HG03520 (cell line): Measurements from ENCODE around the gene SLCO3A1.

ENCODE experiments used
- ATAC-seq: cut with Tn5 transposase; IDR thresholded peaks from one replicate; pipeline ENCODE4 v1.9.1; 2021; ENCODE audit warnings: mild to moderate bottlenecking, moderate library complexity; ENCODE audit not compliant: unreplicated experiment

SLCO3A1 gene

DNA sequence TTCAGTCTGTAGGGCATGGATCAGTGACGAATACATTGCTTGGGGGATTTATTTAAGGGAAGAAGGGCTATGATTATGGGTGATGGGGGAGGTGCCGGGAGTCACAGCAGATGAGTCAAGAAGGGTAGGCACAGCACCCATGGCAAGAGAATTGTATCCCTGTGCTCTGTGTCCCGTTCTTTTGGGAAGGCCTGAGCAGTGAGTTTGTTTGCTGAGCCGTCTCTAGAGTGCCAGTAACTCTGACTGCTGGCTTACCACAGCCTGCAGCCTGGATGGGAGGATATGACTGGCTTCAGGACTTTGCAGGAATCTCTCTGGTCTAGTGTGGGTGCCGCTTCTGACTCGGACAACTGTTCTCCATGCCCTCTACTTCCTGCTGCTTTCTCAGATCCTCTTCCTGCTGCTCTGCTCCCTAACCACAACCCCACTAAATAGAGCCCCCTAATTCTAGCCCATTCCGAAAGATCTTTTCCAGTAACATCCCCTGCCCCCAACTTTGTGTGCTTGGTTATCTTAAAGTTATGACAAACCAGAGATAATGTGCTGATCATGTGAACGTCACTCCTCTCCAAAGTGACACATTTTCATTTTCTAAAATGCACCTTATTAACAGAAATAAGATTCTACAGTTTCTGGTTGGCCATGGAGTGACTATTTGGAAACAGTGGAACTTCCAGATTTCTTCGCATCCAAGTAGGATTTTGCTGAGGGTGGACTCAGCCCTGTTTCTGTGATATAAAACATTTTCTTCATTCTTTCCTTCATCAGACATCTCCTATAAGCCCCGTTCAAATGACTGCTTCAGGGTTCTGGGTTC is 239.0 kb downstream of the SLCO3A1 start:
- ATAC-seq, result no peak

DNA sequence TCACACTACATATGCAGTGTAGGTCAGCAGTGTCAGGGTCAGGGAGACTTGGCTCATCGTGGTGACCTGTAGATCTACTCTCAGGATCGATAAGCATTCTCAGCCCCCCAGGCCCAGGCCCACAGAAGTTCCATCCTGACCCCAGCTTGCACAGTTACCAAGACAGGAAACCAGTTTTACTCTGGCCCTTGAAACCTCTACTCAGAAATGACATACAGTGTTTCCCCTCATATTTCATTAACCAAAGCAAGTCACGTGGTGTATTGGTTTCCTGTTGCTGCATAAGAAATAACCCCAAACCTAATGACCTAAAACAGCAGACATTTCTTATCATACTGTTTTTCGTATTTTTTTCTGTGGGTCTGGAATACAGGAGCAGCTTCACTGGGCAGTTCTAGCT is 242.2 kb downstream of the SLCO3A1 start:
- peak; percentile 63 for ATAC-seq

DNA sequence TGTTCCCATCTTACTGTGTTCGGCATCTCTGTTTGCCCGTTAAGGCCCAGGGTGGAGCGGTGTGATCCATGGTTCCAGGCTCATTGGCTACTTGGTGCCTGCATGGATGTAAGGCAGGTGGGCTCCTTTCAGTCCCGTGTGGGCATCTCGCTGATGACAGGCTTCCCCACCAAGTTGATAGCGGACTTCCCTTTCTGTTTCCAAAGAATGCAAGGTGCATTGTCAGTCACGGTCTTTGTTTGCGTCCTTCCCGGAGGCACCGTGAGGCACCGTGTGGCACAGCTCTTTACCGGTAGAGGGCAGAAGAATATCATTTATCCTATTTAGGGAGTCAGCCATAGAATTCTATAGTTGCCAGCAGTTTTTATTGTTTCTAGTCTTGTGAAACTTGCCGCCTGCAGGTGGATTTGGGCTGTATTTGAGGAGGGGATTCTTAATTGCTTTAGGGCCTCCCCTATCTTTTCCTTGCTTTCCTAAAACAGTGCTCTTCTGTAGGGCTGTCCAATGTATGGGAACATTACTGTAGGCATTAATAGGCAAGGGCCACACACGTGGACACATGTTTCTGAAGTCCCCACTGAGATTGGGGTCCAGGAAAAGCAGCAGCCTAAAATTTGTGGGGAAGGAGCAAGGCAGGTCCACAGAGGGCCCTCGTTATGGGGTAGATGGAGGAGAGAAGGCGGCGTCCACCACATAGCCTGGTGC is 244.1 kb downstream of the SLCO3A1 start:
- ATAC-seq, result peak; percentile 59

DNA sequence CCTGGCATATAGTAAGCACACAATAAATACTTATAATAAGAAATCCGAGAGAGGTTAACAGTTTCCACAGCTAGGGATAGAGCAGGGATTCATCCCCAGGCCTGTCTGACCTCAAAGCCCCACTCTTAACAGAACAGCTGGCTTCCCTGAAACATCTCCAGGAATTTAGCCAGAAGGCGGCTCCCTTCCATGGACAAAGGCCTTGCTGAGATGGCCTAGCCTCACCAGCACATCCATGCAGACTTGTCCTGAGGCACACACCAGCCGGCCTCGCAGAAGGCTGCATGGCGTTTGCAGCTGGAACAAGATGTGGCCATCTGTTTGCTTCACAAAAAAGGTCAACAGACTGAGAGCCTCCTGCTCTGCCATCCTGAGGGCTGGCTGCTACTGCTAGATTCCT is 245.4 kb downstream of the SLCO3A1 start:
- no peak for ATAC-seq

DNA sequence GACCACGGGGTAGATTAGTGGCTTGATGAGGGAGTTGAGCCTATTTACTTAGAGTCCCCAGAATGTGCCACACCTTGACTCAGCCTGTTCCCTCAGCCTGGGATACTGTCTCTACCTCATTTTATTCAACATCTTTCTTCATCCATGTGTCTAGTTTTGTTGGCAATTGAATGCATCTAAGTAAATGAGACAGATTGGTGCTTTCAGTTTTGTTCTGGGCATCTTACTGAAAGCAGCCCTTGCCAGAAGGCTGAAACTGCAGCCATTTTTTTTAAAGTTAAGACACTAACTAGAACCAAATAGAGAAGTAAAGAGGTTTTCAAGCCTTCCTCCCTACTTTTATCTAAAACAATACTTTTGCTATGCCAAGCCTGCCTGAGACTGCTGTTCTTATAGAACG is 246.8 kb downstream of the SLCO3A1 start:
- ATAC-seq, result no peak

DNA sequence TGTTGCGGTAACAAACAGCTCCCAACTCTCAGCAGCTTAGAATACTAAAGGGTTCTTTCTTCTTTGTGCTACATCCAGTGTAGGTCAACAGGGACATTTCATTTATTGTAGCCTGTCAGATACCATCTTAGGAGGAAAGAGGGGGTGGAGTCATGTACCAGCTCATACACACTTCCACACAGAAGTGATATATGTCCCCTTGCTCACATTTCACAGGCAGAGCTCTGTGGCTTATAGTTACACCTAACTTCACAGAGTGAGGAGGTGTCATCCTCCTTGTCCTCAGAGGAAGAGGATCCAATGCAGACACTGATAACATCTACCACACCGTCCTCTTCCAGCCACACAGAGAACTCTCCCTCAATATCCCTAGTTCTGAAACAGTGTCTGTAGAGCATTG is 247.2 kb downstream of the SLCO3A1 start:
- ATAC-seq, result no peak

DNA sequence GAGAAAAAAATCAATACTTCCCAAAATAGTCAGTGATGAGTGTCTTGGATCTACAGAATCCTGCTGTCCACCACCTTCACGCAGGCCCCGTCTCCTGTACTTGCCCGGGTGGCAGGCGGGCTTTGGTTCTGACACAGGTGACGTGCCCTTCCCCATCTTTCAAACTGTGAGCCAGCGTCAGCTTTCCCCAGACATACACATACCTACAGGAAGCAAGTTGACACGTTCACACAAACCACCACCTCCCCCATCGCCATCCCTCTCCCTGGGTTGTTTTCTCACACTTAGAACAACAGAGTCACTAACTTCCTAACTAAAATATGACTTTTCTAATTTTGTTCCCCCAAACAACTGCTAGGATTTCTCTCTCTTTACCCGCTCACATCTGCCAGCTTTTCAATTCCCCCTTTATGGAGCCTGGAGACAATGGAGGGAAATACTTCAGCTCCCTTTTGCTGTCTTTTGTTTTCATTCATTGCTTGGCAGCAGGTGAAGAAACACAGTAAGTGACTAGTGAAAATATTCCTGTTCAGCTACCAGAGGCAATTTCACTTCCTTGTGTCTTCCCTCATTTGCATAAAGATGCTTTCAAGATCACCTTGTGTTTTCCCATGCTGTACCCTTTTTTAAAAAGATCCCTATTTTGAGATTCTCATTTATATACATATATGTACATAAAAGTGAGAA is 248.3 kb downstream of the SLCO3A1 start:
- ATAC-seq, result peak; percentile 41

DNA sequence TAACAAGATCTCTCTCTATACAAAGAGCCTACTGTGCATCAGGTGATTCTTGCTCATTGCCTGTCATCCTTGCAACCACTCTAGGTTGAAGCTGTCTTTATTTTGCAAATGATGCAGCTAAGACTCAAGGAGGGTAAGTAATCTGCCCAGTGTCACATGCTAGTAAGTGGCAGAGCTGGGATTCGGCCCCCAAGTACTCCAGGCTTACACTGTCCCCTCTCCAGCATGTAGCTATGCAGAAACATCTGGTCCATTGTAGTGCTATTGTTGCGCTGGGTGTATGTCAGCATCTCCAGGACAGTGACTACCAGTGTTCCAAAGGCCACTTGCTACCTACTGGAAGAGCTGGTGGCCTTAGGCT is 248.9 kb downstream of the SLCO3A1 start:
- ATAC-seq, result no peak

DNA sequence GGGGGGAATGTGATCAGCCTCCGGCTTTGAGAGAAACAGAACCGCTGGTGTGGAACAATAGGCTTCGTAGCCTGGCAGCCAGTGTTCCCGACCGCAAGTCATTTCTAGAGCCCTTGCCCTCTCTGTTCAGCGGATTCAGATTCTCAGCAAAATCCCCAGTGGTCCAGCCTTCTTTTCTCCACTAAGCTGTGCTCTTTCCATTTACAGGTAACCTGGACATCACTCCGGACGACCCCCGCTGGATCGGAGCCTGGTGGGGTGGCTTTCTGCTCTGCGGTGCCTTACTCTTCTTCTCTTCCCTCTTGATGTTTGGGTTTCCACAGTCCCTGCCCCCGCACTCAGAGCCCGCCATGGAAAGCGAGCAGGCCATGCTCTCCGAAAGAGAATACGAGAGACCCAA is 250.6 kb downstream of the SLCO3A1 start:
- ATAC-seq, result no peak

DNA sequence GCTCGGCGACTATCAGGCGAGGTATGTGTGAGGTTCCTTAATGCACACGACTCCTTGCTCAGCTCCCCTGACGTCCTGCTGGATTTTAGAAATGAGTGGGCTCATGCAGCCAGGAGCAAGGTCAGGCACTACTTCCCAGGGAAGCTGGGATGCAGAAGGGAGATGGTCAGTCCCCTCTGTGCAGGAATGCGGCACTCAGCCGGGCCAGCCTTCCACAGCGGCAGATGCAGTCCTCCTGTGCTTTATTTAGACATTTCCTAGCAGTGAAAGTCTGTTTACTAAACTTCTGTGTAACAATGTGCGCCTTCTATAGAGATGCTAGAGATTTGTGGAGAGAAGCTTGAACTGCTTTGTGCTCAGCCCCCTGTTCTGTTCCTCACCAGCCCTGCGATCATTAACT is 252.1 kb downstream of the SLCO3A1 start:
- no peak for ATAC-seq

DNA sequence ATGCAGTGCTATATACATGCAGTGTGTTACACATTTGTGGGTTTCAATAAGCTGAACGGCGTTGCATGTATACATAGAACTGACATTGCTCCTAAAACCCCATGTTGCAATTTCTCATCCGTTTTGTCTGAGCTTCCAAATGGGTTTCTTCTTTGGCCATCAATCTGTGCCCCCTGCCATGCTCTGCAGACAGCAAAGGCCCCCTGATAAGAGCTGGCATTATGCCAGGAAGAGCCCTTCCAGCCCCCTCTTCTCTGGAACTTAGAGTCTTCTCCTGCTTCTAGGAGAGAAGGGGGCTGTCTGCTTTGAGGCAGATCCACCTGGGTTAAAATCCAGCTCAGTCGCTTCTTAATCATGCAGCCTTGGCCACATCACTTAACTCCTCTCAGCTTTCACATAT is 254.0 kb downstream of the SLCO3A1 start:
- no peak for ATAC-seq

DNA sequence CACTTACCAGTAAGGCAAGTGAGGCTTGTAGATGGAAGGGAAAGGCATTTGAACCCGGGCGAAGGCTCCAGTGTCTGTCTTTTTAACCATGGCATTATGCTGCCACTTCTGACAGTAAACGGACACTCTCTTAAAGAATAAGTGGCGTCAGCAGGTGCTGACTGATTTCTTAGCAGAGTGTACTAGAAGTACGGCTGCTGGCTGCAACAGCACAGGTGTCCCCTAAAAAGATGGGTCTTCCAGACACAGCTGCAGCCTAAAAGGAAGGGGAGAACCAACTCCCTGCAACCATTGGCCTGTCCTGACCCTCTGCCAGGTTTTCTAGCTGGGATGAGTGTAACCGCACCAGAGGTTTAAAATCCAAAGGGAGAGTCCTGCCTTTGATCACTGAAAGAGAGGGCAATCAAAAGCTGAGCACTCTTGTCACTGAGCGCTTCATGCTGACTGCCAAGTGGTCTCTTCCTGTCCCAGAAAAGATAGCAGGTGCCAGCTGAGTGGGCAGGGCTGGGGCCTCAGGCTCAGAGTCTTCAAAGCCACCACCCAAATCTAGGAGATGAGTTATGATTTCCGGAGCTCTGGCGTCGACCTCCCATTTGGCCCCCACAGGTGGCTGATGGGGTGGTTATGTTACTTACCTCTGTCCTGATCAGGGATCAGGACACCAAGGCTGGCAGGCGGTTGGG is 255.8 kb downstream of the SLCO3A1 start:
- no peak for ATAC-seq

DNA sequence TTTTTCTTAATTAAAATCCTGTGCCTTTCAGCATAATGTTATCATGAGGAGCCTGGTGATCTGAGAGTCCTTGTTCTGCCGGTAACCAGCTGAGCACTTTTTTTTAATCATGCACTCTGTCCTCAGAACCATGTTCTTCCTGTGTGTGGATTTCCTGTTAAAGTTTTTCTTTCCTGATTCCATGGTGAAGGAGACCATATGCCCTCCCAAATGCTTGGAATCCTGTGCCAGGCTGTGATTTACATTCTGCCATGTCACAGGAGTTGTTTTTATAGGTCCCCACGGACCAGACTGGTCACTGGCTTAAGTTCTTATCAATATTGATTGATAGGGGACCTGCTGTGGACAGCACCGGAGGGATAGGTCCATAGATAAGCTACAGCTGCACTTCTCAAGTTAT is 257.8 kb downstream of the SLCO3A1 start:
- ATAC-seq, result no peak

DNA sequence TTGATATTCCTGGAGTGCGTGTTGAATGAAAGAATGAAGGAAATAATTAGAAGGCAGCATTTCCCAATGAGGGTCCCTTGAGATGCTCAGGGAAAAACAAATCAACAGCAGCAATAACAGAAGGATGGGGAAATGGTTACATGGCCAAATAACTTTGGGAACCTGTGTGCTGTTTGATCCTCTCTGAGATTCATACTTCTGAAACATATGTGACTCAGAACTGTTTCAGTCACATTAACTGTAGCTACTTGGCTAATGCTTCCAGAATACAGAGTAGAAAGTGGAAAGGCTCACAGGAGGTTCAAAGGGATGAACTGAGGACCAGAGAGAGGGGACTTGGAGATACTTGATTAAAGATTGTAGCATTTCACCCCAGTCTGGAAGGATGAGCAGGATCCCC is 258.2 kb downstream of the SLCO3A1 start:
- ATAC-seq, result no peak

DNA sequence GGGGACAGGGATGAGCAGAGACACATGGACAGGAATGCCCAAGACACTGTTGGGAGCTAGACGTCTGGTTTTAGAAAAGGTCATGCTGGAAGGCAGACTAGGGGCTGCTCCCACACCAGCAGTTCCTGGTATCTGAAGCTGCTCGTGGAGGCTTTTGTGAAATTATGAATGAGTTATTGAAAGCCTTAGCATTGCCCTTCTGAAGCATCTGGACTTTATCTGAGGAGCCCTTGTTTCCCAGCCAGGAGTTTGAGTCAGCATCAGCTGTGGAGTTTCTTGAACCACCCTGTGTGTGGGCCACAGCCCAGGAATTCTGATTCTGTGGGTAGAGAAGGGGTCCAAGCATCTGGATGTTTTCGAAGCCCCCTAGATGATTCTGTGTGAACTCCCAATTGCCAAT is 258.7 kb downstream of the SLCO3A1 start:
- ATAC-seq, result no peak

DNA sequence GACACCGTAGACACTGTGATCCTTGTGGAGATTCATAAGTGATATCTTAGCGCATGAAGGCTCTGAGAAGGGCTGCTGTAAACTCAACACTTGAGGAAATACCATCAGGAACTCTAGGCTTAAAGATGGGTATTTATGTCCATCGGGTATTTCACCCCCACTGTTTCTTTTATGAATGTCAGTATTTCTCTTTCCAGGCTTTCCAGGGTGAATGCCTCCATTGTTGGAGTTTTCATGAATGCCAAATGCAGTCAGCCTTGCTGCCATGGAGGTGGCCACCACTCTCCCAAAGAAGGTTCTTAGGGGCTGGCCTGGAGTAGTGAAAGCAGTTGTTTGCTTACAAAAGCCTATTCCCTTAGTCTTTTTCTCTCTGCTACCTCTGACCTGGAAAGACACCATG is 259.2 kb downstream of the SLCO3A1 start:
- no peak for ATAC-seq

DNA sequence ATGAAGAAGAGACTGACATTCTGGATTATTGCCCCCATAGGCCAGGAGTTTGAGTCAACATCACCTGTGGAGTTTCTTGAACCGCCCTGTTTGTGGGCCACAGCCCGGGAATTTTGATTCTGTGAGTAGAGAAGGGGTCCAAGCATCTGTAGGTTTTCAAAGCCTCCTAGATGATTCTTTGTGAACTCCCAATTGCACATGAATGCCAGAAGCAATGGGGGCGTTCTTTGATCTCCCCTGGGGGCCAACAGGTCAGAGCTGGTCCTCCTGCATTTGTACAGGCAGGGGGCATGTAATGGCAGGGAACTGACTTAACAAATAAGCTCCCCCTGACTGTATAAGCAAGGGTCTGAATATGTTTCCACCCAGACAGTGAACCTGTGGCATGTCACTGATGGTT is 260.3 kb downstream of the SLCO3A1 start:
- ATAC-seq, result no peak

DNA sequence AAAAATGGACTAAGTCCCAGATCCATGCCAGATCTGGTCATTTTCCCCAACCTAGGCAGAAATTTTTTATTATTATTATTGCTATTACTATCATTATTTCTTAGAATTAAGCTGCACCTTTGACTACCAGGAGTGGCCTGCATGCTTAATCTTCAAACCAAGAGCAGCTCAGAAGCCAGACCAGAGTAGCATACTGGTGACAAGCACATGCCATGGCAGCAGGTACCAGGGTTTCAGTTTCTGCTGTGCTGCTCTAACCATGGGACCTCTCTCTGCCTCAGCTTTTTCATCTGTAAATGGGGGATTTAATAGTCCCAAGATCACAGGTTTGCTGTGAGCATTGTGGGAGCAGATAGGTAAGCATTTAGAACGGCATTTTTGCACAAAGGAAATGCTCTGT is 262.3 kb downstream of the SLCO3A1 start:
- ATAC-seq, result no peak

DNA sequence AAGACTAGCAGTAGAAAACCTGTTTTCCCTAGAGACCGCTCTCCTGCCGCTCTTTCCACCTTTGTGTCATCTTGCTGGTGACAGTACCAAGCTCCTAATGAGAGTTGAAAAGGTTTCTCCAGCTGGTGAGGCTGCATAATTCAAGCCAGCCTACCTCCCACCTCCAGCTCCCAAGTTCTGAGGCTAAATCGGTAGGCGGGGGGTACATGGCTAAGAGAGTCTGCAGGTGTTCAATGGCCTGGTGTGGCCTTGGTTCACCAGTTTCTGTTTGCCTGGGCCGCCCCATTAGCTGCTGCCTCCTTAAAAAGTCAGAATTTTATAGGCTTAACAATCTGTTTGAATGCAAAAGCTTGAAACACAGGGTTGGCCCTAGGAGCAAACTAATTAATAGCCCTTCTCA is 262.8 kb downstream of the SLCO3A1 start:
- no peak for ATAC-seq

DNA sequence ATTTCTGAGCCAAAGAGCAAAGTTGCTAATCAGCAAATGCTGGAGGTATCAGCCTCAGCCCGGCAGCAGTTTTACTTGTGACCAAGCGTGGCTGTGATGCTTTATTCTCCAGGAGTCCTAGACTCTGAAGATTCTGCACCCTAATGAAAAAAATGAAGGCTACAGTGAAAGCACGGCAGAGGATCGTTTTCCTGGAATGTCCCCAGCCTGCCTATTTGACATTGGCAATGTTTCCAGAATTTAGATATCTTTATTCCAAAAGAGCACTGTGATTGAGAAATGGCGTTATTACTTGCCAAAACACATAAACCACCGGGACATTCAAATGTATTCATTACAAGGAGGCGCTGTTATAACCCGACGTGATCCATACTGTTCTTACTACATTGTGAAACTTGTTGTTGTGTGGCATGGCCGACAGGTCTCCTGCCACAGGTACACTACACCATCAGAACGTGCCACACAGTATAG is 263.8 kb downstream of the SLCO3A1 start:
- ATAC-seq, result no peak

DNA sequence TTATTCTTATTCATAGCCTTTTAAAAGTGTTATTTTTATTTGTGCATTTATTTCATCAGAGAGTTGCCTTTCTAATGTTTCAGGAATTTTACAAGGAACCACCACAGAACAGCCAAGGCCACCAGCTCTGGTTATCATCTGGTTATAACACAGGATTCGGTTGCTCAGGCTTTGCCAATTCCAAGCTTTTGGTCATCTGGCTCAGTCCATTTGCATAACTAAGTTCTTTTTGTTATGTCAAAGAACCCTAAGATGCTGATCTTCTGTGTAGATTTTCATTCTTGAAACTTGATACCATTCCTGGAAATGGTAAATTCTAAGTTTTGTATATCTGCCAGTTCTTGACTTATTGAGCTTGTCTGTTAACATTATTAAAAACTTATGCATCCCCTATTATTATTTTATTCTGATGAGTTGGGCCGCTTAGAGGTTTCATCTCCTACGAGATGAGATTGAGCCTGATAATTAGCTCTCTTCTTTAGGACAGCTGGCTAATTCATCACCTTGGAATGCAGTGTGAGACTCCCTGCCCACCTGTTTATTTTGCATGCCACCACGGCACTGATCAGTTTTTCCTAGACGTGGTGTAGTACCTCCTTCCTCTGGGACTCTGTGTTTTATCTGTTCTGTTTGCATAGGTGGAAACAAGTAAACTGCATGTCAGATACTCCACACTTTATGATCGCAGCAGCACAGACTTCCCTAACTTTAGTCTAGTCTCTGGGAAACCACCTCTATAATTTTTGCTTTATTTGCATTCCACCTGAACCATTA is 264.8 kb downstream of the SLCO3A1 start:
- ATAC-seq, result no peak
